ENCODE measurements around the gene LRRC8E.
A peak's percentile ranks its signal among the peaks of the same experiment; 100 is the strongest.

LRRC8E gene

GRCh38 chr19:7859831-7860713 is 28.2 kb upstream of the LRRC8E start:
- DNase-seq (ENCODE audit: low read depth) = no peak
- H3K4me3 ChIP-seq (ENCODE audit: low read depth, low read length) = no peak overlapping the region
- no peak for TF ChIP-seq CTCF (IDR thresholded peaks at IDR 0.05; ENCODE audit: low read depth, low read length, missing control alignments)

DNA sequence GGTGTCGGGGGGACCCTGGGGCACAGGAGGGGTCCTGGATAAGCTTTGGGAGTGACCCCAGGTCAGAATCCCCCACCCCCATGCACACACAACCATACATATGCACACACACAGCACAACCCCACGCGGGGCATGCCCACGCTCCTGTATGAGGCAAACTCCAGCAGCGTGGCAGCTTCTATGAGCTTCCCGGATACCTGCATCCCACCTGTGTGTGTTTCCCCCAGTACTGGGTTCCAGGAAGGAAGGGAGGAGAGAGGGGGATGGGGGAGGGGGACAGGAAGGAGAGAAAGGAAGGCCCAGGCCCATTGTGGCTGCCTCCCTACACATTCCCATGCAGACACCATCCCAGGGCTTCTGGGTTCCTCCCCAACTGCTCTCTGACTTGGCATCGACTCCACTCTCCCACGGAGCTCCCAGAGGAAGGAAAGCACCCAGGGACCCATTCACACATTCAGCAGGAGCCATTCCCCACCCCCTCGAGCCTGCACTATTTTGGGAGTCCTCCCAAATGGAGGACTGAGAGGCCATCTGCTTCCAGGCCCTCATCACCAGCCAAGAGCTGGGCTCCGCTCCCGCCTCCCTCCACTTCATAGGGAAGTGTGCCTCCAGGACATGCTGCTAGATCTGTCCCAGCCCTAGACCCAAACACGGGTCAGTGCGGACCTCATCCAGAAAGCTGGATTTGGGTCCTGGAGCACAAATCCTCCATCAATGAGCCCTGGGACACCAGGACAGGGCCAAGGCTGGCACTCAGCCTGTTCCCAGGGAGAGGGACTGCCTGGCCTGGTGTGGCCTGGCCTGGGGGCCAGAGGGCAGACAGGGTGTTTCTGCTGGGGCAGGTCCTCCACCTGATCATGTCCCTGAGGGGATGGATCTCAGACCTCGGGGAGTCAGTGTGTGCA is 27.3 kb upstream of the LRRC8E start:
- H3K4me3 ChIP-seq (ENCODE audit: low read depth, low read length) = no peak overlapping the region
- no peak for DNase-seq (ENCODE audit: low read depth)
- no peak for TF ChIP-seq CTCF (IDR thresholded peaks at IDR 0.05; ENCODE audit: low read depth, low read length, missing control alignments)

DNA sequence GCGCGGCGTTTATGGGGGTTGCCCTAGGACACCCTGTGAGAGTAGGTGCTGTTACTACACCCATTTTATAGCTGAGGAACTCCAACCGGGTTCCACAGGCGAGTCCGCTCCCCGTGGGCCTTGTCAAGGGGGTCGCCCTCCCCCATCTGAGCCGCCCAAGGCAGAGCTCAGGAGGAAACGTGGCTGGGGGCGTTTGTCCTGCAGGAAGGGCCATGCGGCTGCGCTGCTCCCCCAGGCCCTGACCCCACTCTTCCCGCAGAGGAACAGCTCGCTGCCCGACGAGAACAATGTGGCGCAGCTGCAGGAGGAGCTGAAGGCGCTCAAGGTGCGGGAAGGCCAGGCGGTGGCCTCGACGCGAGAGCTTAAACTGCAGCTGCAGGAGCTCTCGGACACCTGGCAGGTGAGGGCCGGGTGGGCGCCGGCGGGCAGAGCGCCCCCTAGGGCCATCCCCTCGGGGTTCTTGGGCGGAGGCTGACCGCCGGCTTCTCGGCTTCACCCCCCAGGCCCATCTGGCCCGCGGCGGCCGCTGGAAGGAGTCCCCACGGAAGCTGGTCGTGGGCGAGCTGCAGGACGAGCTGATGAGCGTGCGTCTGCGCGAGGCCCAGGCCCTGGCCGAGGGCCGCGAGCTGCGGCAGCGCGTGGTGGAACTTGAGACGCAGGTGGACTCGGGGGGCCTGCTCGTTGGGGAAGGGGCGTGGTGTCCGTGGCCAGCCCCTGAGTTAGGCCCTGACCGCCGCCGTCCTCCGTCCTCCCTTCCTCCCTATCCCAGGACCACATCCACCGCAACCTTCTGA is 26.5 kb upstream of the LRRC8E start:
- no peak overlapping the region for H3K4me3 ChIP-seq (ENCODE audit: low read depth, low read length)
- TF ChIP-seq CTCF (IDR thresholded peaks at IDR 0.05; ENCODE audit: low read depth, low read length, missing control alignments) = peak; percentile 25
- DNase-seq (ENCODE audit: low read depth) = no peak

GRCh38 chr19:7862413-7862951 is 25.8 kb upstream of the LRRC8E start:
- no peak overlapping the region for H3K4me3 ChIP-seq (ENCODE audit: low read depth, low read length)
- TF ChIP-seq CTCF (IDR thresholded peaks at IDR 0.05; ENCODE audit: low read depth, low read length, missing control alignments) = no peak
- DNase-seq (ENCODE audit: low read depth) = no peak

DNA sequence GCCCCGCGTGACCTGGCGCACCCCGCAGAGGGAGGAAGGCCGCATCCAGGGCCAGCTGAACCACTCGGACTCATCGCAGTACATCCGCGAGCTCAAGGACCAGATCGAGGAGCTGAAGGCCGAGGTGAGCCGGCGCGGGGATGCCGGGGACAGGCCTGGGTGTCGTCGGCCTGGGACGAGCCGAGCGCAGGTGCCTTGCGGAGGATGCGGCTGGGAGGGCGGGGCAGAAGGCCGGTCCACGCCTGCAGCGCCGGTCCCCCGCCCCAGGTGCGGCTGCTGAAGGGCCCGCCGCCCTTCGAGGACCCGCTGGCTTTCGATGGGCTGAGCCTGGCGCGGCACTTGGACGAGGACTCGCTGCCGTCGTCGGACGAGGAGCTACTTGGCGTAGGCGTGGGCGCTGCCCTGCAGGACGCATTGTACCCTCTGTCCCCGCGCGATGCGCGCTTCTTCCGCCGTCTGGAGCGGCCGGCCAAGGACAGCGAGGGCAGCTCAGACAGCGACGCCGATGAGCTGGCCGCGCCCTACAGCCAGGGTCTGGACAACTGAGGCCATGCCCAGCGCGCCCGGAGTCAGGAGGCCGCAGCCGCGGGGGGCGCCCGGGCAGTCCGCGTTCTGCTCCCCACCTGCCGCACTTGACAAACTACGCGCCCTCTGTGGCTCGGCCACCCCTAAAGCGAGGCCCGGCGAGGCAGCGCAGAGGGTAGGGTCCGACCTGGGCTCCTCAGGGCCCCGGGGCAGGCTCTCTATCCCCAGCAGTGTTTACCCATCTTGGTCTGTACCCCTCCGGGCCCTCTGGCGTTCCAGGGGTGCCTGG is 24.9 kb upstream of the LRRC8E start:
- DNase-seq (ENCODE audit: low read depth) = no peak
- TF ChIP-seq CTCF (IDR thresholded peaks at IDR 0.05; ENCODE audit: low read depth, low read length, missing control alignments) = no peak

More for the DNA sequence above, 24.9 kb upstream of the LRRC8E start:
- no peak overlapping the region for H3K4me3 ChIP-seq (ENCODE audit: low read depth, low read length)

All from GM12864 (cell line).